Subcutaneous adipose tissue (tissue), 4 donors: ENCODE results near the gene TMTC1. TPM values are rescaled to one million over a fixed set of nuclear protein-coding genes. Genes with fewer than 3 reads are reported as not detected.

Source experiments
- CTCF ChIP-seq: fragments of 450-650 bp; IDR thresholded peaks from one replicate; pipeline ENCODE4 v1.5.1; 2016; ENCODE audit warnings: low read depth, mild to moderate bottlenecking, control low read depth, antibody characterized with exemption, moderate library complexity
- total RNA-seq, 4 donors: library from RNA; depleted of rRNA; stranded (reverse); fragments of >200 nt; gene quantifications; one replicate each; pipeline ENCODE4 v1.1.0, GENCODE V29; 2016

TMTC1 gene
- total RNA-seq, 4 donors from 2014 or later, result 45.4 to 153 (median 85.2) TPM

GRCh38 chr12:29595071-29595755, 188.5 kb downstream of the TMTC1 start:
- no peak for TF ChIP-seq CTCF

GRCh38 chr12:29593001-29593400, 190.7 kb downstream of the TMTC1 start:
- no peak for TF ChIP-seq CTCF

- TF ChIP-seq CTCF, result no peak
Observed at GRCh38 chr12:29591140-29592020, 192.4 kb downstream of the TMTC1 start.

GRCh38 chr12:29589851-29590250, 193.9 kb downstream of the TMTC1 start:
- TF ChIP-seq CTCF, result no peak

GRCh38 chr12:29589286-29589820, 194.4 kb downstream of the TMTC1 start:
- no peak for TF ChIP-seq CTCF

GRCh38 chr12:29582677-29583272, 201.0 kb downstream of the TMTC1 start:
- TF ChIP-seq CTCF, result no peak

- no peak for TF ChIP-seq CTCF
Observed at GRCh38 chr12:29582146-29582545, 201.6 kb downstream of the TMTC1 start.
